Esophagus muscularis mucosa (tissue), 3 donors: Measurements from ENCODE around the gene CXXC1.

Experiments
- POLR2A ChIP-seq: fragments of 450-650 bp; IDR thresholded peaks from one replicate; pipeline ENCODE4 v1.6.1; 2017; ENCODE audit warnings: antibody characterized with exemption, moderate library complexity, mild to moderate bottlenecking, low read depth
- POLR2AphosphoS5 ChIP-seq, 2 donors: sonication (generic); formaldehyde crosslinking; IDR thresholded peaks; one replicate each; pipeline ENCODE4 v1.6.1; 2017; ENCODE audit warnings: antibody characterized with exemption in 2 of 2
- TF ChIP-seq, protein P1 (sequence below), 3 experiments: fragments of 200-600 bp in 2 of 3; fragments of 450-650 bp in 1 of 3; sonication (generic) in 2 of 3; IDR thresholded peaks; one replicate each; pipeline ENCODE4 v1.5.1; 2017 to 2019; ENCODE audit warnings: antibody characterized with exemption in 3 of 3, mild to moderate bottlenecking in 2 of 3, moderate library complexity in 1 of 3

DNA sequence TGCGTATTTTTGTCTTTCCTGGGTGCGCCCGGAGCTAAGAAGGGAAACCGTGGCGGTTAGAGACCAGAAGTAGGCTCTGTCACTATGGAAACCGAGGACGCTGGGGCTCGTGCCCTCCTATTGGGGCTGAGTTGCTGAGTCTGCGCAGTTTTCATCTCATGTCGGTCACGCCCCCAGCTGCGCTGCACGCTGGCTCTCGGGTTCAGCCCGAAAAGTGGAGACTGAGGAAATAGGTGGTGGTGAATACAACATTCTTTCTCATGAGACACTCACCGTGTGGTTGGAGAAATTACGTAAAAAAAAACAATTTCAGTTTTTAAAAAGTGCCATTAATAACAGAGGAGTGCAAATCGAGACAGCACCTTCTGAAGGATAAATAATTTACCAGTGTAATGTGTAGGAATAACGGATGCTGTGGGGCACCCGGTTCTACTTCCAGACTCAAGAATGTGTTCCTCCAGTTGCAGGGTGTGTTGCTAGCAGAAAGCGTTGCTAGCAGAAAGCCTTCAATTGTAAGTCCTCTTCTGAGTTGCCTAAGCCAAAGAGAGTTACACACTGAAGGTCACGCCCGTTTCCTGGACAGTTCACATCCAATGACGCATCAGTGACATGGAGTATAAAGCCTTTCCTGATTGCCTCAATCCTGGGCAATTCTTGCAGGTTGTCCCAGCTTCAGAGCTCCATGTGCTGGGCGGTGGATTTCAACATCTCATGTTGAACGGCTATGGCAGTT is 20.4 kb upstream of the CXXC1 start:
- TF ChIP-seq POLR2AphosphoS5 (IDR thresholded peaks at IDR 0.05) (peak; percentile 60 to 69), POLR2A (no peak)
- TF ChIP-seq, protein P1, sequence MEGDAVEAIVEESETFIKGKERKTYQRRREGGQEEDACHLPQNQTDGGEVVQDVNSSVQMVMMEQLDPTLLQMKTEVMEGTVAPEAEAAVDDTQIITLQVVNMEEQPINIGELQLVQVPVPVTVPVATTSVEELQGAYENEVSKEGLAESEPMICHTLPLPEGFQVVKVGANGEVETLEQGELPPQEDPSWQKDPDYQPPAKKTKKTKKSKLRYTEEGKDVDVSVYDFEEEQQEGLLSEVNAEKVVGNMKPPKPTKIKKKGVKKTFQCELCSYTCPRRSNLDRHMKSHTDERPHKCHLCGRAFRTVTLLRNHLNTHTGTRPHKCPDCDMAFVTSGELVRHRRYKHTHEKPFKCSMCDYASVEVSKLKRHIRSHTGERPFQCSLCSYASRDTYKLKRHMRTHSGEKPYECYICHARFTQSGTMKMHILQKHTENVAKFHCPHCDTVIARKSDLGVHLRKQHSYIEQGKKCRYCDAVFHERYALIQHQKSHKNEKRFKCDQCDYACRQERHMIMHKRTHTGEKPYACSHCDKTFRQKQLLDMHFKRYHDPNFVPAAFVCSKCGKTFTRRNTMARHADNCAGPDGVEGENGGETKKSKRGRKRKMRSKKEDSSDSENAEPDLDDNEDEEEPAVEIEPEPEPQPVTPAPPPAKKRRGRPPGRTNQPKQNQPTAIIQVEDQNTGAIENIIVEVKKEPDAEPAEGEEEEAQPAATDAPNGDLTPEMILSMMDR (IDR thresholded peaks at IDR 0.05) = no peak
